Mesendoderm (in vitro differentiated cells): ENCODE results near the gene CHAC2.

ENCODE experiments used
- DNase-seq: peaks from one replicate; pipeline ENCODE4 v3.0.0; 2013
- H2AK5ac ChIP-seq: 2 replicates; pipeline ENCODE4 v1.6.1; 2013; ENCODE audit warnings: low read length, inconsistent platforms
- H2BK120ac ChIP-seq: 2 replicates; pipeline ENCODE4 v1.6.1; 2013; ENCODE audit warnings: low read depth, mild to moderate bottlenecking, low read length, moderate library complexity, mixed read lengths
- H2BK15ac ChIP-seq: replicated peaks from 2 replicates; pipeline ENCODE4 v1.6.1; 2013; ENCODE audit warnings: low read depth, mild to moderate bottlenecking, moderate library complexity
- H2BK5ac ChIP-seq: 2 replicates; pipeline ENCODE4 v1.6.1; 2013; ENCODE audit warnings: low read length, inconsistent platforms
- H3K18ac ChIP-seq: 2 replicates; pipeline ENCODE4 v1.6.1; 2013; ENCODE audit warnings: mild to moderate bottlenecking, low read length, mixed read lengths
- H3K23ac ChIP-seq: one replicate; pipeline ENCODE4 v1.6.1; 2013; ENCODE audit warnings: low read length
- H3K27ac ChIP-seq: 2 replicates; pipeline ENCODE4 v1.5.1; 2013; ENCODE audit warnings: low read depth, mild to moderate bottlenecking, inconsistent platforms, low read length, moderate library complexity
- H3K27me3 ChIP-seq: 2 replicates; pipeline ENCODE4 v1.6.1; 2013; ENCODE audit warnings: low read length, control low read depth, mild to moderate bottlenecking, inconsistent platforms; ENCODE audit not compliant: insufficient read depth, poor library complexity
- H3K36me3 ChIP-seq: 2 replicates; pipeline ENCODE4 v1.6.1; 2013; ENCODE audit warnings: low read length, inconsistent platforms; ENCODE audit not compliant: control insufficient read depth, insufficient read depth
- H3K4ac ChIP-seq: one replicate; pipeline ENCODE4 v1.6.1; 2013; ENCODE audit warnings: low read depth, mild to moderate bottlenecking, low read length, moderate library complexity
- H3K4me1 ChIP-seq: 2 replicates; pipeline ENCODE4 v1.6.1; 2013; ENCODE audit warnings: low read depth, low read length, inconsistent platforms; ENCODE audit not compliant: control insufficient read depth
- H3K4me2 ChIP-seq: 2 replicates; pipeline ENCODE4 v1.6.1; 2013; ENCODE audit warnings: low read length
- H3K4me3 ChIP-seq: 2 replicates; pipeline ENCODE4 v1.5.1; 2013; ENCODE audit warnings: mild to moderate bottlenecking, low read length
- H3K56ac ChIP-seq: one replicate; pipeline ENCODE4 v1.6.1; 2013; ENCODE audit warnings: low read length
- H3K79me1 ChIP-seq: 2 replicates; pipeline ENCODE4 v1.6.1; 2013; ENCODE audit warnings: low read length, inconsistent platforms
- H3K79me2 ChIP-seq: 2 replicates; pipeline ENCODE4 v1.6.1; 2013; ENCODE audit warnings: mild to moderate bottlenecking, low read length; ENCODE audit not compliant: control insufficient read depth, insufficient read depth
- H3K9ac ChIP-seq: 2 replicates; pipeline ENCODE4 v1.6.1; 2013; ENCODE audit warnings: low read length, inconsistent platforms
- H4K5ac ChIP-seq: one replicate; pipeline ENCODE4 v1.6.1; 2013; ENCODE audit warnings: low read length
- H4K8ac ChIP-seq: one replicate; pipeline ENCODE4 v1.6.1; 2013; ENCODE audit warnings: low read depth, mild to moderate bottlenecking, control low read depth, low read length, moderate library complexity
- WGBS: extraction: QIAGEN DNeasy Blood & Tissue Kit; methylation state at CpG from one replicate; pipeline ENCODE4 v1.1.7; 2013; ENCODE audit warnings: low lambda C conversion rate, missing lambda C conversion rate; ENCODE audit not compliant: insufficient coverage; ENCODE audit errors: extremely low coverage; 5-methylcytosine and 5-hydroxymethylcytosine counted together

CHAC2 gene

GRCh38 chr2:53750041-53750768 is 17.4 kb upstream of the CHAC2 start:
- Histone ChIP-seq H3K56ac (no peak overlapping the region), H4K8ac (no peak overlapping the region), H2AK5ac (no peak overlapping the region), H3K4ac (no peak overlapping the region), H3K4me2 (no peak overlapping the region), H3K79me2 (no peaks in the 10 kb centered on the region), H4K5ac (no peak overlapping the region), H2BK5ac (no peak overlapping the region), H3K36me3 (no peaks in the 10 kb centered on the region), H3K27me3 (no peaks in the 10 kb centered on the region), H3K4me1 (no peaks in the 10 kb centered on the region), H3K18ac (no peak overlapping the region), H2BK120ac (no peak overlapping the region), H3K23ac (no peak overlapping the region), H2BK15ac (no peak overlapping the region), H3K79me1 (no peaks in the 10 kb centered on the region), H3K4me3 (no peak overlapping the region), H3K9ac (no peak overlapping the region), H3K27ac (no peak overlapping the region)
- DNase-seq: no peak
- no CpG with 5 or more reads among the region's 4 CpGs for WGBS

- WGBS: no CpG with 5 or more reads among the region's 1 CpG
- Histone ChIP-seq H3K4ac (no peak overlapping the region), H3K4me1 (no peaks in the 10 kb centered on the region), H3K4me3 (no peak overlapping the region), H3K23ac (no peak overlapping the region), H3K27me3 (no peaks in the 10 kb centered on the region), H2BK15ac (no peak overlapping the region), H2AK5ac (no peak overlapping the region), H3K79me1 (no peaks in the 10 kb centered on the region), H3K9ac (no peak overlapping the region), H3K27ac (no peak overlapping the region), H2BK5ac (no peak overlapping the region), H2BK120ac (no peak overlapping the region), H3K79me2 (no peaks in the 10 kb centered on the region), H3K36me3 (no peaks in the 10 kb centered on the region), H3K18ac (no peak overlapping the region), H4K5ac (no peak overlapping the region), H3K56ac (no peak overlapping the region), H3K4me2 (no peak overlapping the region), H4K8ac (no peak overlapping the region)
- no peak for DNase-seq
Measured at GRCh38 chr2:53751728-53752127, 15.9 kb upstream of the CHAC2 start.

- H2BK5ac ChIP-seq: no peak overlapping the region
- H3K27ac ChIP-seq: no peak overlapping the region
- H3K27me3 ChIP-seq: no peaks in the 10 kb centered on the region
- no peak for DNase-seq
- no peak overlapping the region for H2BK120ac ChIP-seq
- H4K5ac ChIP-seq: no peak overlapping the region
- H3K56ac ChIP-seq: no peak overlapping the region
- no CpG with 5 or more reads among the region's 4 CpGs for WGBS
- H2AK5ac ChIP-seq: no peak overlapping the region
- H3K4me2 ChIP-seq: no peak overlapping the region
- H3K9ac ChIP-seq: no peak overlapping the region
- H3K4ac ChIP-seq: no peak overlapping the region
- H3K4me3 ChIP-seq: no peak overlapping the region
- no peak overlapping the region for H3K18ac ChIP-seq
- H3K79me2 ChIP-seq: no peaks in the 10 kb centered on the region
- no peaks in the 10 kb centered on the region for H3K36me3 ChIP-seq
- no peaks in the 10 kb centered on the region for H3K4me1 ChIP-seq
- no peak overlapping the region for H3K23ac ChIP-seq
- no peak overlapping the region for H4K8ac ChIP-seq
- H3K79me1 ChIP-seq: no peaks in the 10 kb centered on the region
- no peak overlapping the region for H2BK15ac ChIP-seq
Measured at GRCh38 chr2:53752385-53752784, 15.2 kb upstream of the CHAC2 start.

- no peaks in the 10 kb centered on the region for H3K79me1 ChIP-seq
- H3K79me2 ChIP-seq: no peaks in the 10 kb centered on the region
- no peak overlapping the region for H4K8ac ChIP-seq
- no peak overlapping the region for H3K9ac ChIP-seq
- no peak overlapping the region for H3K4me3 ChIP-seq
- H3K27me3 ChIP-seq: no peaks in the 10 kb centered on the region
- H3K56ac ChIP-seq: no peak overlapping the region
- no peak overlapping the region for H2BK15ac ChIP-seq
- H3K4ac ChIP-seq: no peak overlapping the region
- H3K36me3 ChIP-seq: no peaks in the 10 kb centered on the region
- H2BK5ac ChIP-seq: no peak overlapping the region
- H3K4me1 ChIP-seq: no peaks in the 10 kb centered on the region
- no peak for DNase-seq
- no peak overlapping the region for H3K4me2 ChIP-seq
- H3K18ac ChIP-seq: no peak overlapping the region
- H4K5ac ChIP-seq: no peak overlapping the region
- H3K27ac ChIP-seq: no peak overlapping the region
- no peak overlapping the region for H3K23ac ChIP-seq
- H2AK5ac ChIP-seq: no peak overlapping the region
- no peak overlapping the region for H2BK120ac ChIP-seq
Measured at GRCh38 chr2:53753041-53753440, 14.6 kb upstream of the CHAC2 start.

- H3K18ac ChIP-seq: no peak overlapping the region
- no peak overlapping the region for H3K4me3 ChIP-seq
- no peak overlapping the region for H2BK5ac ChIP-seq
- H3K27ac ChIP-seq: no peak overlapping the region
- H3K79me2 ChIP-seq: no peaks in the 10 kb centered on the region
- no peaks in the 10 kb centered on the region for H3K79me1 ChIP-seq
- H4K5ac ChIP-seq: no peak overlapping the region
- WGBS: no CpG with 5 or more reads among the region's 2 CpGs
- no peaks in the 10 kb centered on the region for H3K4me1 ChIP-seq
- H3K27me3 ChIP-seq: no peaks in the 10 kb centered on the region
- H3K9ac ChIP-seq: no peak overlapping the region
- no peak overlapping the region for H3K4me2 ChIP-seq
- no peak overlapping the region for H2AK5ac ChIP-seq
- no peak overlapping the region for H2BK15ac ChIP-seq
- no peak for DNase-seq
- H4K8ac ChIP-seq: no peak overlapping the region
- no peak overlapping the region for H3K56ac ChIP-seq
- H3K4ac ChIP-seq: no peak overlapping the region
- H3K36me3 ChIP-seq: no peaks in the 10 kb centered on the region
- H2BK120ac ChIP-seq: no peak overlapping the region
- no peak overlapping the region for H3K23ac ChIP-seq
Measured at GRCh38 chr2:53755121-53755520, 12.5 kb upstream of the CHAC2 start.

- no CpG with 5 or more reads among the region's 15 CpGs for WGBS
- no peak overlapping the region for H2AK5ac ChIP-seq
- no peak for DNase-seq
- no peak overlapping the region for H3K4ac ChIP-seq
- no peak overlapping the region for H3K18ac ChIP-seq
- H3K56ac ChIP-seq: no peak overlapping the region
- H3K4me1 ChIP-seq: no peaks in the 10 kb centered on the region
- no peaks in the 10 kb centered on the region for H3K27me3 ChIP-seq
- H3K79me1 ChIP-seq: no peaks in the 10 kb centered on the region
- no peak overlapping the region for H3K4me2 ChIP-seq
- H2BK120ac ChIP-seq: no peak overlapping the region
- no peak overlapping the region for H2BK5ac ChIP-seq
- H3K27ac ChIP-seq: no peak overlapping the region
- H3K4me3 ChIP-seq: no peak overlapping the region
- H4K8ac ChIP-seq: no peak overlapping the region
- no peak overlapping the region for H2BK15ac ChIP-seq
- no peak overlapping the region for H3K23ac ChIP-seq
- H3K9ac ChIP-seq: no peak overlapping the region
- H3K79me2 ChIP-seq: no peaks in the 10 kb centered on the region
- no peak overlapping the region for H4K5ac ChIP-seq
- no peaks in the 10 kb centered on the region for H3K36me3 ChIP-seq
Measured at GRCh38 chr2:53756644-53757043, 11.0 kb upstream of the CHAC2 start.
